Kidney (tissue), 22 donors: ENCODE results near the gene TBC1D12. TPM values are rescaled to one million over a fixed set of nuclear protein-coding genes. Genes with fewer than 3 reads are reported as not detected.

Source experiments
- DNase-seq, 5 donors: peaks; one replicate each; pipeline ENCODE4 v3.0.0-alpha.2; 2013 to 2020
- FAIRE-seq: peaks from 2 replicates; lab custom pipeline; 2012; peaks lifted over from hg19 to GRCh38; lab: Jason Lieb, UNC
- H3K27ac ChIP-seq, 2 donors: one replicate each; pipeline ENCODE4 v1.7.0; 2013; ENCODE audit warnings: low read depth in 2 of 2, low read length in 2 of 2, inconsistent platforms in 1 of 2
- H3K27me3 ChIP-seq: one replicate; pipeline ENCODE4 v1.7.1; 2013; ENCODE audit warnings: low read length, inconsistent platforms; ENCODE audit not compliant: control insufficient read depth, insufficient read depth
- H3K36me3 ChIP-seq, 3 donors: one replicate each; pipeline versions ENCODE4 v1.7.0 to v1.7.1; 2013; ENCODE audit warnings: low read length in 3 of 3, control low read depth in 1 of 3, inconsistent platforms in 1 of 3; ENCODE audit not compliant: insufficient read depth in 3 of 3, control insufficient read depth in 2 of 3
- H3K4me1 ChIP-seq, 3 donors: one replicate each; pipeline versions ENCODE4 v1.7.0 to v1.7.1; 2013; ENCODE audit warnings: low read length in 3 of 3, inconsistent platforms in 1 of 3, low read depth in 1 of 3; ENCODE audit not compliant: control insufficient read depth in 2 of 3, insufficient read depth in 2 of 3
- H3K4me3 ChIP-seq, 3 donors: one replicate each; pipeline versions ENCODE4 v1.7.0 to v1.8.1; 2013; ENCODE audit warnings: low read length in 3 of 3, control low read depth in 1 of 3, inconsistent platforms in 1 of 3
- H3K9ac ChIP-seq, 3 donors: one replicate each; pipeline versions ENCODE4 v1.7.0 to v1.7.1; 2013; ENCODE audit warnings: low read length in 3 of 3, control low read depth in 1 of 3, inconsistent platforms in 1 of 3
- H3K9me3 ChIP-seq, 3 donors: one replicate each; pipeline versions ENCODE4 v1.7.0 to v1.7.1; 2013; ENCODE audit warnings: low read length in 3 of 3, control low read depth in 1 of 3, inconsistent platforms in 1 of 3; ENCODE audit not compliant: control insufficient read depth in 2 of 3, insufficient read depth in 1 of 3
- intact Hi-C: fragments of 100-400 bp; cut with DNase I; formaldehyde crosslinking; loops from one replicate; pipeline ENCODE4 v1.11.1; 2022
- long read RNA-seq, 10 donors: library from polyadenylated mRNA in 1 of 10; unstranded in 1 of 10; transcript quantifications; one replicate each; pipeline ENCODE4 v2.0.0 and lab custom pipeline, GENCODE V29; 2021 to 2026
- polyA plus RNA-seq: library from polyadenylated mRNA; stranded (reverse); fragments of 350-450 nt; fragmentation: Illumina TruSeq; extraction: RNeasy Lipid Tissue Mini Kit (QIAGEN cat#74804); gene quantifications from one replicate; pipeline ENCODE4 v1.2.3, GENCODE V29; 2014; ENCODE audit warnings: low read depth, low replicate concordance; ENCODE audit not compliant: insufficient read depth
- total RNA-seq: library from RNA; stranded (reverse); fragmentation: NEBNext Ultra II Directional; extraction: Animal tissue kit (Norgen Biotek cat#: 25700); gene quantifications from one replicate; pipeline ENCODE4 v1.2.1, GENCODE V29; 2021
- TF ChIP-seq, protein P1 (sequence below): IDR thresholded peaks from 3 replicates; pipeline ENCODE4 v1.5.1; 2012; ENCODE audit warnings: mild to moderate bottlenecking, moderate library complexity, borderline replicate concordance; ENCODE audit not compliant: insufficient read depth; ENCODE audit errors: extremely low read depth
- donor health status: control.
- donor health status: control.
- donor health status: control.
- donor health status: control.
- donor health status: control.
- donor health status: DM: yes; HTN: yes; CAD: no.
- donor health status: Normal renal cell carcinoma (clear cell type).

The TBC1D12 gene
- total RNA-seq (13.1 TPM), polyA plus RNA-seq (4.4 TPM)
- long read RNA-seq, donor 1, full-length matches to known transcripts: 1 of 1 reads
- long read RNA-seq, donor 1, partial matches to known transcripts: 0 of 1 reads
- long read RNA-seq, donor 1, other reads (novel, unspliced or antisense): 0 of 1 reads
- long read RNA-seq, donor 2: 0 reads
- long read RNA-seq, donor 3: 0 reads
- long read RNA-seq, donor 4: 0 reads
- long read RNA-seq, donor 5: 0 reads
- long read RNA-seq, donor 6, partial matches to known transcripts: 6 of 6 reads
- long read RNA-seq, donor 6, other reads (novel, unspliced or antisense): 0 of 6 reads
- long read RNA-seq, donor 7, full-length matches to known transcripts: 4 of 14 reads
- long read RNA-seq, donor 7, partial matches to known transcripts: 6 of 14 reads
- long read RNA-seq, donor 7, other reads (novel, unspliced or antisense): 4 of 14 reads
- long read RNA-seq, donor 8, full-length matches to known transcripts: 1 of 1 reads
- long read RNA-seq, donor 8, partial matches to known transcripts: 0 of 1 reads
- long read RNA-seq, donor 8, other reads (novel, unspliced or antisense): 0 of 1 reads
- long read RNA-seq, donor 9: 0 reads
- long read RNA-seq, donor 10: 0 reads

GRCh38 chr10:94402204-94402842 is at the start of gene TBC1D12:
Gene TBC1D12, plus strand, starts transcription at chr10:94402541. Its CDS starts 73 bp downstream, at chr10:94402614.
- TF ChIP-seq, protein P1, sequence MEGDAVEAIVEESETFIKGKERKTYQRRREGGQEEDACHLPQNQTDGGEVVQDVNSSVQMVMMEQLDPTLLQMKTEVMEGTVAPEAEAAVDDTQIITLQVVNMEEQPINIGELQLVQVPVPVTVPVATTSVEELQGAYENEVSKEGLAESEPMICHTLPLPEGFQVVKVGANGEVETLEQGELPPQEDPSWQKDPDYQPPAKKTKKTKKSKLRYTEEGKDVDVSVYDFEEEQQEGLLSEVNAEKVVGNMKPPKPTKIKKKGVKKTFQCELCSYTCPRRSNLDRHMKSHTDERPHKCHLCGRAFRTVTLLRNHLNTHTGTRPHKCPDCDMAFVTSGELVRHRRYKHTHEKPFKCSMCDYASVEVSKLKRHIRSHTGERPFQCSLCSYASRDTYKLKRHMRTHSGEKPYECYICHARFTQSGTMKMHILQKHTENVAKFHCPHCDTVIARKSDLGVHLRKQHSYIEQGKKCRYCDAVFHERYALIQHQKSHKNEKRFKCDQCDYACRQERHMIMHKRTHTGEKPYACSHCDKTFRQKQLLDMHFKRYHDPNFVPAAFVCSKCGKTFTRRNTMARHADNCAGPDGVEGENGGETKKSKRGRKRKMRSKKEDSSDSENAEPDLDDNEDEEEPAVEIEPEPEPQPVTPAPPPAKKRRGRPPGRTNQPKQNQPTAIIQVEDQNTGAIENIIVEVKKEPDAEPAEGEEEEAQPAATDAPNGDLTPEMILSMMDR: no peak
- Histone ChIP-seq H3K4me3 (peak within 1 kb of the TSS; percentile 77 to 88 (median 79)), H3K27me3 (no peaks in the 10 kb centered on the region), H3K36me3 (no peaks in the 10 kb centered on the region), H3K27ac (peak within 1 kb of the TSS; percentile 88 to 89), H3K4me1 (peaks cover 0 to 2% (median 0%) of the 10 kb centered on the region in 3 donors), H3K9ac (peak within 1 kb of the TSS; percentile 51 to 68 (median 62)), H3K9me3 (no peaks in the 10 kb centered on the region)
- intact Hi-C loops: no loop called here
- peak; percentile 96 to 98 (median 97) for DNase-seq
- no peak for FAIRE-seq

DNA sequence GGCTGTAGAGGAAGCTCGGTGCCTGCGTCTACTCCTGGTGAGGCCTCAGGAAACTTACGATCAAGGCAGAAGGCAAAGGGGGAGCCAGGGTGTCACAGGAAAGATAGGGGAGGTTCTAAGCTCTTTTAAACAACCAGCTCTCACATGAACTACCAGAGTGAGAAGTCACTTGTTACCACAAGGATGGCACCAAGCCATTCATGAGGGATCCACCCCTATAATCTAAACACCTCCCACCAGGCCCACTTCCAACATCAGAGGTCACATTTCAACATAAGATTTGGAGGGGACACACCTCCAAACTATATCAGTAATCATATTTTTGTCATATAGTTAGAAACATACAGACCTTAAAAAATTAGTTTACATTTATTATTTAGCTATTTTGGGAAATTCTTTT is 49.0 kb upstream of the TBC1D12 start:
- DNase-seq (no peak), FAIRE-seq (no peak)
- TF ChIP-seq, protein P1: no peak
- intact Hi-C loops: no loop called here
- no peaks in the 10 kb centered on the region for H3K4me1 ChIP-seq
- no peak overlapping the region for H3K27ac ChIP-seq
- no peak overlapping the region for H3K9ac ChIP-seq
- H3K4me3 ChIP-seq: no peak overlapping the region
- peaks cover 2 to 29% (median 4%) of the 10 kb centered on the region in 3 donors for H3K36me3 ChIP-seq
- no peaks in the 10 kb centered on the region for H3K27me3 ChIP-seq
- H3K9me3 ChIP-seq: no peaks in the 10 kb centered on the region

DNA sequence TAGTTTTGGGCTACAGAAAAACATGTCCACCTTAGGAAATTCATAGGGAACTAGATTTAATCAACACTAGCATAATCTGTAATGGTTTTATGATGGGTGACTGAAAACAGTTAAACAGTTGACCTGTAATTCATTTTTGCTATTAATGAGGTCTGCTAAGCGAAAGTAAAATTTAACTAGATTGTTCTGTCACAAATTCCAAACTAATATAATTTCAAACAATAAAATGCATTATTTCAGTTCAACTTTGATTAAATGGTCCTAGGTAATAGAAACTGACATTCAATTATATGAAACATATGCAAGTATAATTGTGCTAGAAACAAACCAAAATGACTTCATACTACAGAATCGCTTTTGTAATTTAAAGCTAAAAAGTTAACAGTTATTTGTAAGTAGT is 46.5 kb upstream of the TBC1D12 start:
- FAIRE-seq (no peak), DNase-seq (no peak)
- no peaks in the 10 kb centered on the region for H3K27me3 ChIP-seq
- no peaks in the 10 kb centered on the region for H3K9me3 ChIP-seq
- no peaks in the 10 kb centered on the region for H3K4me1 ChIP-seq
- TF ChIP-seq, protein P1: no peak
- H3K36me3 ChIP-seq: peaks cover 2 to 26% (median 2%) of the 10 kb centered on the region in 3 donors
- intact Hi-C loops: no loop called here
- H3K27ac ChIP-seq: no peak overlapping the region
- H3K4me3 ChIP-seq: no peak overlapping the region
- no peak overlapping the region for H3K9ac ChIP-seq
